Neural cell (in vitro differentiated cells): ENCODE data around the gene ISY1. TPM values are rescaled to one million over a fixed set of nuclear protein-coding genes. Genes with fewer than 3 reads are reported as not detected.

ENCODE experiments used
- H2AFZ ChIP-seq: fragments of 200-600, 300-800 bp; sonication (generic), shearing (Covaris generic); 2 replicates; pipeline ENCODE4 v1.6.0; 2014; ENCODE audit warnings: low read depth, mild to moderate bottlenecking, antibody characterized with exemption, low read length, moderate library complexity
- H3F3A ChIP-seq: fragments of 200-600 bp; shearing (Covaris generic); 2 replicates; pipeline ENCODE4 v1.6.1; 2016; ENCODE audit warnings: mild to moderate bottlenecking, moderate library complexity, mixed read lengths, antibody characterized with exemption, low read length; ENCODE audit not compliant: insufficient read depth, poor library complexity, severe bottlenecking
- H3K27ac ChIP-seq: fragments of 200-600, 300-800 bp; sonication (generic), shearing (Covaris generic); 2 replicates; pipeline ENCODE4 v1.5.1; 2014; ENCODE audit warnings: mild to moderate bottlenecking, low read length, moderate library complexity
- H3K27me3 ChIP-seq: fragments of 300-800, 200-600 bp; sonication (generic), shearing (Covaris generic); 2 replicates; pipeline ENCODE4 v1.6.0; 2014; ENCODE audit warnings: mild to moderate bottlenecking, low read depth, low read length, moderate library complexity; ENCODE audit not compliant: insufficient read depth
- H3K36me3 ChIP-seq: fragments of 300-800, 200-600 bp; sonication (generic), shearing (Covaris generic); 2 replicates; pipeline ENCODE4 v1.5.1; 2014; ENCODE audit warnings: mild to moderate bottlenecking, antibody characterized with exemption, low read length, moderate library complexity; ENCODE audit not compliant: insufficient read depth
- H3K4me2 ChIP-seq: fragments of 300-800, 200-600 bp; sonication (generic), shearing (Covaris generic); 2 replicates; pipeline ENCODE4 v1.6.0; 2014; ENCODE audit warnings: mild to moderate bottlenecking, low read length
- H3K4me3 ChIP-seq: fragments of 300-800, 200-600 bp; sonication (generic), shearing (Covaris generic); 2 replicates; pipeline ENCODE4 v1.5.1; 2014; ENCODE audit warnings: mild to moderate bottlenecking, low read length, moderate library complexity
- H3K79me2 ChIP-seq: fragments of 200-600 bp; shearing (Covaris generic); replicated peaks from 2 replicates; pipeline ENCODE4 v1.6.0; 2014; ENCODE audit warnings: mild to moderate bottlenecking, low read length, moderate library complexity; ENCODE audit not compliant: insufficient read depth
- H3K9ac ChIP-seq: fragments of 300-800, 200-600 bp; sonication (generic), shearing (Covaris generic); 2 replicates; pipeline ENCODE4 v1.6.1; 2016; ENCODE audit warnings: mild to moderate bottlenecking, low read length, mixed read lengths
- H3K9me2 ChIP-seq: fragments of 200-600 bp; shearing (Covaris generic); 2 replicates; pipeline ENCODE4 v1.6.1; 2016; ENCODE audit warnings: mild to moderate bottlenecking, low read length, mixed read lengths; ENCODE audit not compliant: insufficient read depth
- H3K9me3 ChIP-seq: fragments of 200-600, 300-800 bp; sonication (generic), shearing (Covaris generic); 2 replicates; pipeline ENCODE4 v1.6.1; 2016; ENCODE audit warnings: mild to moderate bottlenecking, mixed run types, low read length, moderate library complexity, mixed read lengths
- H4K20me1 ChIP-seq: fragments of 200-600 bp; shearing (Covaris generic); 2 replicates; pipeline ENCODE4 v1.6.1; 2016; ENCODE audit warnings: mild to moderate bottlenecking, mixed run types; ENCODE audit not compliant: insufficient read depth
- CTCF ChIP-seq: fragments of 450-650 bp; IDR thresholded peaks from 2 replicates; pipeline ENCODE4 v1.5.1; 2014; ENCODE audit warnings: antibody characterized with exemption, mild to moderate bottlenecking, moderate library complexity; ENCODE audit not compliant: poor library complexity, severe bottlenecking
- EP300 ChIP-seq: fragments of 450-650 bp; conservative IDR thresholded peaks from 2 replicates; pipeline ENCODE4 v1.6.1; 2014; ENCODE audit warnings: antibody characterized with exemption, mild to moderate bottlenecking, moderate library complexity; ENCODE audit not compliant: poor library complexity, severe bottlenecking
- EZH2 ChIP-seq: fragments of 200-600, 300-800 bp; shearing (Covaris generic), sonication (generic); IDR thresholded peaks from 2 replicates; pipeline ENCODE4 v1.6.1; 2014; ENCODE audit warnings: antibody characterized with exemption, low read length, borderline replicate concordance, mild to moderate bottlenecking; ENCODE audit not compliant: insufficient read depth, poor library complexity, severe bottlenecking
- MXI1 ChIP-seq: fragments of 450-650 bp; conservative IDR thresholded peaks from 2 replicates; pipeline ENCODE4 v1.6.1; 2014; ENCODE audit warnings: antibody characterized with exemption, mild to moderate bottlenecking; ENCODE audit not compliant: poor library complexity, severe bottlenecking
- POLR2AphosphoS5 ChIP-seq: IDR thresholded peaks from 2 replicates; pipeline ENCODE4 v1.6.1; 2012
- RAD21 ChIP-seq: fragments of 450-650 bp; conservative IDR thresholded peaks from 2 replicates; pipeline ENCODE4 v1.6.1; 2014; ENCODE audit warnings: antibody characterized with exemption, mild to moderate bottlenecking, moderate library complexity
- SMC3 ChIP-seq: fragments of 450-650 bp; conservative IDR thresholded peaks from 2 replicates; pipeline ENCODE4 v1.6.1; 2014; ENCODE audit warnings: antibody characterized with exemption, mild to moderate bottlenecking, moderate library complexity; ENCODE audit not compliant: poor library complexity
- TAF1 ChIP-seq: IDR thresholded peaks from 2 replicates; pipeline ENCODE4 v1.6.1; 2012; ENCODE audit warnings: low read depth
- polyA plus RNA-seq: library from polyadenylated mRNA; depleted of rRNA; stranded (reverse); fragments of >200 nt; gene quantifications from 2 replicates; pipeline ENCODE4 v1.2.3, GENCODE V29; 2014
- TF ChIP-seq, protein P1 (sequence below): IDR thresholded peaks from 2 replicates; pipeline ENCODE4 v1.6.1; 2012; ENCODE audit warnings: borderline replicate concordance

Gene ISY1
- polyA plus RNA-seq, 1 donor from 2014 or later: 23.3 TPM

DNA sequence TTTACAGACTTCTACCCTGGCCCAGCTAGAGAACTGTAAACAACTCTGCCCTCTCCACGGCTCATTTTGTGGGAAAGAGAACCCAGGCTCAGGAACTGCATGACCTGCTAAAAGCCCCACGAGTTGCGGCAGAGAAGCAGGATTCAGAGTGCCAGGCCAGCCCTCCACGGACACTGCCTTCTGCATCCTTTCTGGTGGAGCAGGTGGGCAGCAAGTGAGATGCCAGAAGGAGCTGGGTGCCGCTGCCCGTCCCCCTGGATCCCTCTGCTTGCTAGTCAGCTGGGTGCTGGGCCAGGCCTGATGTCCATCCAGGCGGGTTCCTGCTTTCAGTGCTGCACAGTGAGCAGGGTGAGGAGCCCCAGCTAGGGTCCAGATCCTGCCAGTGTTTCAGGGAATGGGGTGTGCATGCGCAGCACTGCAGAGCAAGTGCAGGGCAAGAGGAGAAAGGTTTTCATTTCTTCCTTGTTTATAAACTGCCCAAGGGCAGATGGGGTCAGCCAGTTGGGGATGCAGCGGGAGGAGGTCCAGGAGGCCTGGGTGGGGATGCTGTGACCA is 34.1 kb downstream of the ISY1 start:
- TF ChIP-seq EP300 (no peak), TAF1 (no peak), MXI1 (no peak), POLR2AphosphoS5 (no peak), EZH2 (no peak), SMC3 (no peak)
- H3K27ac ChIP-seq: no peak overlapping the region
- H3F3A ChIP-seq: no peaks in the 10 kb centered on the region
- peaks cover 7% of the 10 kb centered on the region for H3K36me3 ChIP-seq
- no peak overlapping the region for H3K4me3 ChIP-seq
- H3K9ac ChIP-seq: no peak overlapping the region
- H2AFZ ChIP-seq: no peak overlapping the region
- H3K4me2 ChIP-seq: no peak overlapping the region
- no peaks in the 10 kb centered on the region for H3K79me2 ChIP-seq
- H4K20me1 ChIP-seq: no peaks in the 10 kb centered on the region
- H3K9me2 ChIP-seq: no peaks in the 10 kb centered on the region
- no peaks in the 10 kb centered on the region for H3K27me3 ChIP-seq
- no peaks in the 10 kb centered on the region for H3K9me3 ChIP-seq

DNA sequence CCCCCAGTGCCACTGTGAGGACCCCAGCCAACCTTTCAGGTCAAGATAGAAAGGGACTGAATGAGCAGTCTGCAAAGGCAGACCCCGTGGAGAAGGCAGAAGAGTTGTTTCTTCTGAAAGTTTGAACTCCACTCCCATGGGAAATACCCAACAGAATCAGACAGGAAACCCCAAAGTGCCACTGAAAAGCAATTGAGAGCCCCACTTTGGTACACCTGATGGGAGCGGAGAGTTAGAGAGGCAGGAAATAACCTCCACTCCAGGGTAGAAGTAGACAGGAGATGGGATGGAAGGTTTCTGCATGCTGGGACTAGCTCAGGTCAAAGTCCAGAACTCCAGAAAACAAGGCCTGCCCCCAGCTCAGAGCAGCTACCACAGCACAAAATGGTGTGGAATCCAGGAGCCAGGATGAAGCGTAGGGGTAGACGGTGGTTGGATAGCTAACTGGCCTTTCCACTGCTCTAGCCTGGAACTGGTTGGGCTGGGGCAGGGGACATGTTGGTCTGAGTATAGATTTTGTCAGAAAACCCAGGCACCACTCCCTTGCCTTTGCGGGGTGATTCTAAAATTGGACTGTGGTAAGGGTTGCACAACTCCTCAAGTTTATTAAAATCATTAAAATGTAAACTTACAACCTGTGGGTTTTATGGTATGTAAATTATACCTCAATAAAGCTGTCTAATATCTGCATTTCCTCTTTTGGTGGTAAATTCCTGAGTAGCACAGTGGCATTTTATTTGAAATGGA is 37.4 kb downstream of the ISY1 start:
- no peaks in the 10 kb centered on the region for H3K9me3 ChIP-seq
- H2AFZ ChIP-seq: no peak overlapping the region
- no peak for TF ChIP-seq EZH2
- H3K27ac ChIP-seq: no peak overlapping the region
- H3K36me3 ChIP-seq: peaks cover under 1% of the 10 kb centered on the region
- no peak overlapping the region for H3K4me2 ChIP-seq
- no peaks in the 10 kb centered on the region for H3K9me2 ChIP-seq
- H3K9ac ChIP-seq: no peak overlapping the region
- no peaks in the 10 kb centered on the region for H4K20me1 ChIP-seq
- no peaks in the 10 kb centered on the region for H3K27me3 ChIP-seq
- H3K79me2 ChIP-seq: no peaks in the 10 kb centered on the region
- peaks cover 3% of the 10 kb centered on the region for H3F3A ChIP-seq
- no peak overlapping the region for H3K4me3 ChIP-seq

DNA sequence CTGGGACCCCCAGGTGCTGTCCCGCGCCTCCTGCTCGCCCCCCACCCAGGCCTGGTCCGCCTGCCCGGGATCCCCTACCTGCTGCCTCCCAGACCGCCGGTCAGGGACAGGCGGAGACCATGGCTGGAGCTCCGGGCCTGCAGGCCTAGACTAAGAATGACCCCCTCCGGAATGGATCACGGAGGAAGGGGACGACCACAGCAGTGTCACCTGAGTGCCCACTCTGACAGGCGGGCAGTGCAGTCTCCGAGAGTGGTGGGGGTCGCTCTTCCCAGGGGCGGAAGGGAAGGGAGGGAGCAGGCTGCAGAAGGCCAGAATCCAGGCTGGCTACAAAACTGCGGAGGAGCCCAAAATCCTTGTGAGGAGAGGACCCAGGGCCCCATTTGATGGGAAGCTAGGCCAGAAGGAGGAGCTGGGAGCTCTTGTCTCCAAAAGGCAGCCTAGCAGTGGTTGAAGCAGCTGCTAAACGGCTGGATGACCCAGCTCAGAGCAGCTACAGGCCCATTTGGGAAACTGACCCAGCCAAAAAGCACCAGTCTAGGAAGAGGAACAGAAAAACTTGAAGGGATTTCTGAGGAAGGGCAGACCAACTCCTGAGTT is 38.4 kb downstream of the ISY1 start:
- Histone ChIP-seq H3K9me2 (no peaks in the 10 kb centered on the region), H3K4me2 (no peak overlapping the region), H3K79me2 (no peaks in the 10 kb centered on the region), H2AFZ (no peak overlapping the region), H3K9ac (no peak overlapping the region), H3K27ac (no peak overlapping the region), H3K27me3 (no peaks in the 10 kb centered on the region), H3K36me3 (no peaks in the 10 kb centered on the region), H3K4me3 (peak overlapping the region; percentile 61), H3K9me3 (no peaks in the 10 kb centered on the region), H4K20me1 (no peaks in the 10 kb centered on the region), H3F3A (peaks cover 3% of the 10 kb centered on the region)
- TF ChIP-seq CTCF (no peak), RAD21 (no peak), EZH2 (no peak), TAF1 (no peak), EP300 (no peak), POLR2AphosphoS5 (no peak)
- TF ChIP-seq, protein P1, sequence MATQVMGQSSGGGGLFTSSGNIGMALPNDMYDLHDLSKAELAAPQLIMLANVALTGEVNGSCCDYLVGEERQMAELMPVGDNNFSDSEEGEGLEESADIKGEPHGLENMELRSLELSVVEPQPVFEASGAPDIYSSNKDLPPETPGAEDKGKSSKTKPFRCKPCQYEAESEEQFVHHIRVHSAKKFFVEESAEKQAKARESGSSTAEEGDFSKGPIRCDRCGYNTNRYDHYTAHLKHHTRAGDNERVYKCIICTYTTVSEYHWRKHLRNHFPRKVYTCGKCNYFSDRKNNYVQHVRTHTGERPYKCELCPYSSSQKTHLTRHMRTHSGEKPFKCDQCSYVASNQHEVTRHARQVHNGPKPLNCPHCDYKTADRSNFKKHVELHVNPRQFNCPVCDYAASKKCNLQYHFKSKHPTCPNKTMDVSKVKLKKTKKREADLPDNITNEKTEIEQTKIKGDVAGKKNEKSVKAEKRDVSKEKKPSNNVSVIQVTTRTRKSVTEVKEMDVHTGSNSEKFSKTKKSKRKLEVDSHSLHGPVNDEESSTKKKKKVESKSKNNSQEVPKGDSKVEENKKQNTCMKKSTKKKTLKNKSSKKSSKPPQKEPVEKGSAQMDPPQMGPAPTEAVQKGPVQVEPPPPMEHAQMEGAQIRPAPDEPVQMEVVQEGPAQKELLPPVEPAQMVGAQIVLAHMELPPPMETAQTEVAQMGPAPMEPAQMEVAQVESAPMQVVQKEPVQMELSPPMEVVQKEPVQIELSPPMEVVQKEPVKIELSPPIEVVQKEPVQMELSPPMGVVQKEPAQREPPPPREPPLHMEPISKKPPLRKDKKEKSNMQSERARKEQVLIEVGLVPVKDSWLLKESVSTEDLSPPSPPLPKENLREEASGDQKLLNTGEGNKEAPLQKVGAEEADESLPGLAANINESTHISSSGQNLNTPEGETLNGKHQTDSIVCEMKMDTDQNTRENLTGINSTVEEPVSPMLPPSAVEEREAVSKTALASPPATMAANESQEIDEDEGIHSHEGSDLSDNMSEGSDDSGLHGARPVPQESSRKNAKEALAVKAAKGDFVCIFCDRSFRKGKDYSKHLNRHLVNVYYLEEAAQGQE: no peak
